Neural cell (in vitro differentiated cells): ENCODE data around the gene MEGF11. TPM values are rescaled to one million over a fixed set of nuclear protein-coding genes. Genes with fewer than 3 reads are reported as not detected.

Source experiments
- H2AFZ ChIP-seq: fragments of 200-600, 300-800 bp; sonication (generic), shearing (Covaris generic); 2 replicates; pipeline ENCODE4 v1.6.0; 2014; ENCODE audit warnings: low read depth, mild to moderate bottlenecking, antibody characterized with exemption, low read length, moderate library complexity
- H3F3A ChIP-seq: fragments of 200-600 bp; shearing (Covaris generic); 2 replicates; pipeline ENCODE4 v1.6.1; 2016; ENCODE audit warnings: mild to moderate bottlenecking, moderate library complexity, mixed read lengths, antibody characterized with exemption, low read length; ENCODE audit not compliant: insufficient read depth, poor library complexity, severe bottlenecking
- H3K27ac ChIP-seq: fragments of 200-600, 300-800 bp; sonication (generic), shearing (Covaris generic); 2 replicates; pipeline ENCODE4 v1.5.1; 2014; ENCODE audit warnings: mild to moderate bottlenecking, low read length, moderate library complexity
- H3K27me3 ChIP-seq: fragments of 300-800, 200-600 bp; sonication (generic), shearing (Covaris generic); 2 replicates; pipeline ENCODE4 v1.6.0; 2014; ENCODE audit warnings: mild to moderate bottlenecking, low read depth, low read length, moderate library complexity; ENCODE audit not compliant: insufficient read depth
- H3K36me3 ChIP-seq: fragments of 300-800, 200-600 bp; sonication (generic), shearing (Covaris generic); 2 replicates; pipeline ENCODE4 v1.5.1; 2014; ENCODE audit warnings: mild to moderate bottlenecking, antibody characterized with exemption, low read length, moderate library complexity; ENCODE audit not compliant: insufficient read depth
- H3K4me2 ChIP-seq: fragments of 300-800, 200-600 bp; sonication (generic), shearing (Covaris generic); 2 replicates; pipeline ENCODE4 v1.6.0; 2014; ENCODE audit warnings: mild to moderate bottlenecking, low read length
- H3K4me3 ChIP-seq: fragments of 300-800, 200-600 bp; sonication (generic), shearing (Covaris generic); 2 replicates; pipeline ENCODE4 v1.5.1; 2014; ENCODE audit warnings: mild to moderate bottlenecking, low read length, moderate library complexity
- H3K79me2 ChIP-seq: fragments of 200-600 bp; shearing (Covaris generic); replicated peaks from 2 replicates; pipeline ENCODE4 v1.6.0; 2014; ENCODE audit warnings: mild to moderate bottlenecking, low read length, moderate library complexity; ENCODE audit not compliant: insufficient read depth
- H3K9ac ChIP-seq: fragments of 300-800, 200-600 bp; sonication (generic), shearing (Covaris generic); 2 replicates; pipeline ENCODE4 v1.6.1; 2016; ENCODE audit warnings: mild to moderate bottlenecking, low read length, mixed read lengths
- H3K9me2 ChIP-seq: fragments of 200-600 bp; shearing (Covaris generic); 2 replicates; pipeline ENCODE4 v1.6.1; 2016; ENCODE audit warnings: mild to moderate bottlenecking, low read length, mixed read lengths; ENCODE audit not compliant: insufficient read depth
- H3K9me3 ChIP-seq: fragments of 200-600, 300-800 bp; sonication (generic), shearing (Covaris generic); 2 replicates; pipeline ENCODE4 v1.6.1; 2016; ENCODE audit warnings: mild to moderate bottlenecking, mixed run types, low read length, moderate library complexity, mixed read lengths
- H4K20me1 ChIP-seq: fragments of 200-600 bp; shearing (Covaris generic); 2 replicates; pipeline ENCODE4 v1.6.1; 2016; ENCODE audit warnings: mild to moderate bottlenecking, mixed run types; ENCODE audit not compliant: insufficient read depth
- CTCF ChIP-seq: fragments of 450-650 bp; IDR thresholded peaks from 2 replicates; pipeline ENCODE4 v1.5.1; 2014; ENCODE audit warnings: antibody characterized with exemption, mild to moderate bottlenecking, moderate library complexity; ENCODE audit not compliant: poor library complexity, severe bottlenecking
- EP300 ChIP-seq: fragments of 450-650 bp; conservative IDR thresholded peaks from 2 replicates; pipeline ENCODE4 v1.6.1; 2014; ENCODE audit warnings: antibody characterized with exemption, mild to moderate bottlenecking, moderate library complexity; ENCODE audit not compliant: poor library complexity, severe bottlenecking
- EZH2 ChIP-seq: fragments of 200-600, 300-800 bp; shearing (Covaris generic), sonication (generic); IDR thresholded peaks from 2 replicates; pipeline ENCODE4 v1.6.1; 2014; ENCODE audit warnings: antibody characterized with exemption, low read length, borderline replicate concordance, mild to moderate bottlenecking; ENCODE audit not compliant: insufficient read depth, poor library complexity, severe bottlenecking
- MXI1 ChIP-seq: fragments of 450-650 bp; conservative IDR thresholded peaks from 2 replicates; pipeline ENCODE4 v1.6.1; 2014; ENCODE audit warnings: antibody characterized with exemption, mild to moderate bottlenecking; ENCODE audit not compliant: poor library complexity, severe bottlenecking
- POLR2AphosphoS5 ChIP-seq: IDR thresholded peaks from 2 replicates; pipeline ENCODE4 v1.6.1; 2012
- RAD21 ChIP-seq: fragments of 450-650 bp; conservative IDR thresholded peaks from 2 replicates; pipeline ENCODE4 v1.6.1; 2014; ENCODE audit warnings: antibody characterized with exemption, mild to moderate bottlenecking, moderate library complexity
- REST ChIP-seq: IDR thresholded peaks from 2 replicates; pipeline ENCODE4 v1.6.1; 2012; ENCODE audit warnings: borderline replicate concordance
- SMC3 ChIP-seq: fragments of 450-650 bp; conservative IDR thresholded peaks from 2 replicates; pipeline ENCODE4 v1.6.1; 2014; ENCODE audit warnings: antibody characterized with exemption, mild to moderate bottlenecking, moderate library complexity; ENCODE audit not compliant: poor library complexity
- TAF1 ChIP-seq: IDR thresholded peaks from 2 replicates; pipeline ENCODE4 v1.6.1; 2012; ENCODE audit warnings: low read depth
- polyA plus RNA-seq: library from polyadenylated mRNA; depleted of rRNA; stranded (reverse); fragments of >200 nt; gene quantifications from 2 replicates; pipeline ENCODE4 v1.2.3, GENCODE V29; 2014

MEGF11 gene
- polyA plus RNA-seq, 1 donor from 2014 or later: 0.64 TPM

DNA sequence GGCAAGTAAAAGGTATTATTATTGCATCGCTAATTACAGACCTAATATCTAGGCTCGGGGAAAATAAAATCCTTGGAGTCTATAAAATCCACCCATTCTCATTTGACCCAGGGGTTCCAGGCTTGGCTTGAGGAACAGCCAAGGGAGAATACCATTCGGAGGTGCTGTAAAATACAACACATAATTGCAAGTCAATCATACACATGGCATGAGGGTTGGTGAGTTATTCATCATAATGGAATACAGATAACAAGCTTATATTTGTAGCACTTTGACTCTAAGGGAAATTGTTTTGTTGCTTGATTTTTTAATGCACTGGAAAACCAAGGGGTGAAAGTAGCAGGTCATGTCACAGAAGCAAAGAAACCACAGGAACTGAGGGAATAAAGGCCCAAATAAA lies 23.0 kb upstream of the MEGF11 start:
- no peak overlapping the region for H3K4me2 ChIP-seq
- H2AFZ ChIP-seq: no peak overlapping the region
- no peak overlapping the region for H3K9ac ChIP-seq
- H3K27me3 ChIP-seq: no peaks in the 10 kb centered on the region
- H3F3A ChIP-seq: no peaks in the 10 kb centered on the region
- TF ChIP-seq RAD21 (no peak), TAF1 (no peak), SMC3 (no peak), EP300 (no peak)
- no peaks in the 10 kb centered on the region for H3K36me3 ChIP-seq
- H4K20me1 ChIP-seq: no peaks in the 10 kb centered on the region
- no peaks in the 10 kb centered on the region for H3K9me2 ChIP-seq
- H3K27ac ChIP-seq: no peak overlapping the region
- H3K9me3 ChIP-seq: no peaks in the 10 kb centered on the region
- no peaks in the 10 kb centered on the region for H3K79me2 ChIP-seq
- H3K4me3 ChIP-seq: no peak overlapping the region

DNA sequence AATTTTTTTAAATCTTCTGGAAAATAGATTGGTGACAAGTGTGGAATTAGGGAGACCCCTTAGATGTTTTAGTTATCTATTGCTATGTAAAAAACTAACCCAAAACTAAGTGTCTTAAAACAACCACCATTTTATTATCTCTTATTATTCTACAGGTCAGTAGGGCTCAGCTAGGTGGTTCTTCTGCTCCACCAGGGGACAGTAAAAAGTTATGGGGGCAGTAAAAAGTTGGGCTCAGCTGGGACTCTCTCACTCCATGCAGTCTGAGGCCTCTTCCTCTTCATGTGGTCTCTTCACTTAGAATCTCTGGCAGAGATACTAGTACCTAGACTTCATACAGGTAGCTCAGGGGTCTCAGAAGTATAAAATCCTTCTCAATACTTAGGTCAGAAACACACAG lies 21.8 kb upstream of the MEGF11 start:
- Histone ChIP-seq H3K27me3 (no peaks in the 10 kb centered on the region), H3K9me2 (no peaks in the 10 kb centered on the region), H3F3A (no peaks in the 10 kb centered on the region), H3K4me2 (no peak overlapping the region), H4K20me1 (no peaks in the 10 kb centered on the region), H3K79me2 (no peaks in the 10 kb centered on the region), H3K9me3 (no peaks in the 10 kb centered on the region), H3K36me3 (no peaks in the 10 kb centered on the region), H2AFZ (no peak overlapping the region), H3K27ac (no peak overlapping the region), H3K4me3 (no peak overlapping the region), H3K9ac (no peak overlapping the region)
- TF ChIP-seq EZH2: no peak
- no peak for TF ChIP-seq MXI1
- no peak for TF ChIP-seq TAF1
- TF ChIP-seq POLR2AphosphoS5: no peak
- TF ChIP-seq RAD21: no peak
- no peak for TF ChIP-seq SMC3
- TF ChIP-seq REST: no peak
- TF ChIP-seq EP300: no peak
- TF ChIP-seq CTCF: no peak

- no peak overlapping the region for H3K4me3 ChIP-seq
- TF ChIP-seq MXI1 (no peak), TAF1 (no peak), EP300 (no peak), RAD21 (no peak), SMC3 (no peak), CTCF (no peak), REST (no peak), EZH2 (no peak), POLR2AphosphoS5 (no peak)
- no peaks in the 10 kb centered on the region for H3K27me3 ChIP-seq
These were observed 17.4 kb upstream of the MEGF11 start for GRCh38 chr15:66270932-66271331.

More at GRCh38 chr15:66270932-66271331, 17.4 kb upstream of the MEGF11 start:
- Histone ChIP-seq H3K79me2 (no peaks in the 10 kb centered on the region), H3K36me3 (no peaks in the 10 kb centered on the region), H3K9ac (no peak overlapping the region), H3K4me2 (no peak overlapping the region), H3K9me3 (no peaks in the 10 kb centered on the region), H3K27ac (no peak overlapping the region), H2AFZ (no peak overlapping the region), H4K20me1 (no peaks in the 10 kb centered on the region), H3K9me2 (no peaks in the 10 kb centered on the region), H3F3A (no peaks in the 10 kb centered on the region)
